Kidney epithelial cell (primary cell): ENCODE data around the gene GRIK2. TPM values are rescaled to one million over a fixed set of nuclear protein-coding genes. Genes with fewer than 3 reads are reported as not detected.

ENCODE experiments used
- DNase-seq: peaks from one replicate; pipeline ENCODE4 v3.0.0-alpha.2; 2010; ENCODE audit warnings: low read depth
- H3K27me3 ChIP-seq: 2 replicates; pipeline ENCODE4 v1.6.0; 2011; ENCODE audit warnings: low read length; ENCODE audit not compliant: control insufficient read depth, insufficient read depth
- H3K36me3 ChIP-seq: 2 replicates; pipeline ENCODE4 v1.5.1; 2011; ENCODE audit warnings: low read length; ENCODE audit not compliant: control insufficient read depth, insufficient read depth
- H3K4me3 ChIP-seq: 2 replicates; pipeline ENCODE4 v1.5.1; 2011; ENCODE audit warnings: low read depth, mild to moderate bottlenecking, control low read depth, low read length
- CTCF ChIP-seq: IDR thresholded peaks from 2 replicates; pipeline ENCODE4 v1.5.1; 2011; ENCODE audit warnings: mild to moderate bottlenecking, moderate library complexity, low read length, control low read depth, inconsistent platforms; ENCODE audit not compliant: insufficient read depth, poor library complexity, severe bottlenecking
- total RNA-seq: library from RNA; depleted of rRNA; stranded (reverse); fragments of >200 nt; gene quantifications from 2 replicates; pipeline ENCODE4 v1.2.3, GENCODE V29; 2015

The GRIK2 gene
- total RNA-seq, 1 donor from 2014 or later: 0.13 TPM

GRCh38 chr6:101803136-101803535 is 409.6 kb downstream of the GRIK2 start:
- TF ChIP-seq CTCF: no peak
- Histone ChIP-seq H3K4me3 (no peak overlapping the region), H3K36me3 (no peaks in the 10 kb centered on the region), H3K27me3 (no peaks in the 10 kb centered on the region)
- DNase-seq: no peak

DNA sequence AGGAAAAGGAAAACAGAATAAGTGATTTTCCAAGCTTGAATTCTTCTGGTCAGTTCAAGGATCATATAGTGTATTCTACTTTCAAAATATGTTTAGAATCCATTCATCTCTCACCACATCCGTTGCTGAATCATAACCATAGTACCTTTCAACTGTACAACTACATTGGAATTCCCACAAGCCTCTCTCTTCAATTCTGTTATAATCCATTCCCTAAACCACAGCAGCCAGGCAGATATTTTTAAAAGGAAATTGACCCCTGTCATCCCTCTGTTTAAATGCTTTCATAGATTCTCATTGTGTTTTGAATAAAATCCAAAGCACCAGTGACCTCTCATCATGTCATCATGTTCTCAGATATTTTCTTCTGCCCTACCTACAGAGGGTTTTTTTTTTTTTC is 412.7 kb downstream of the GRIK2 start:
- DNase-seq: no peak
- TF ChIP-seq CTCF: no peak
- Histone ChIP-seq H3K4me3 (no peak overlapping the region), H3K27me3 (no peaks in the 10 kb centered on the region), H3K36me3 (no peaks in the 10 kb centered on the region)

- no peak overlapping the region for H3K4me3 ChIP-seq
- no peak for DNase-seq
- no peaks in the 10 kb centered on the region for H3K36me3 ChIP-seq
- TF ChIP-seq CTCF: no peak
- H3K27me3 ChIP-seq: no peaks in the 10 kb centered on the region
Measured at GRCh38 chr6:101811108-101811507, 417.6 kb downstream of the GRIK2 start.

- no peak for TF ChIP-seq CTCF
- DNase-seq: no peak
- Histone ChIP-seq H3K27me3 (no peaks in the 10 kb centered on the region), H3K36me3 (no peaks in the 10 kb centered on the region), H3K4me3 (no peak overlapping the region)
Measured at GRCh38 chr6:101816716-101817115, 423.2 kb downstream of the GRIK2 start.

GRCh38 chr6:101818051-101818450 is 424.5 kb downstream of the GRIK2 start:
- peak; percentile 56 for DNase-seq

More at GRCh38 chr6:101818051-101818450, 424.5 kb downstream of the GRIK2 start:
- H3K4me3 ChIP-seq: no peak overlapping the region
- H3K36me3 ChIP-seq: no peaks in the 10 kb centered on the region
- H3K27me3 ChIP-seq: no peaks in the 10 kb centered on the region
- no peak for TF ChIP-seq CTCF
